ENCODE measurements around the gene DNAH11. TPM values are rescaled to one million over a fixed set of nuclear protein-coding genes. Genes with fewer than 3 reads are reported as not detected.

The DNAH11 gene
- total and polyA plus RNA-seq, 2 of the 13 experiments (the other 11 are each of a cell fraction or from before 2014, with no cell fraction given): not detected

- ChIA-PET CTCF (ENCODE audit: low intra/inter-chr PET ratio, low total read pairs) (no interaction called here), POLR2A (no interaction called here)
- H3K27me3 ChIP-seq (ENCODE audit: control insufficient read depth in 1 of 2, insufficient read depth in 2 of 2, low read length in 2 of 2): peaks cover 0 to 7% of the 10 kb centered on the region in 2 experiments; a peak in 1 of 5 replicates
- no peak overlapping the region for H3K4me3 ChIP-seq (replicated peaks in 1 of 3; ENCODE audit: insufficient read depth in 1 of 3, low read depth in 2 of 3, low read length in 3 of 3)
- H3K36me3 ChIP-seq (replicated peaks in 1 of 2; ENCODE audit: control insufficient read depth in 1 of 2, insufficient read depth in 2 of 2, low read length in 2 of 2): no peaks in the 10 kb centered on the region
- H3K4me2 ChIP-seq (ENCODE audit: low read depth, low read length): no peak overlapping the region
- no peak overlapping the region for H3K27ac ChIP-seq (ENCODE audit: extremely low read length, insufficient read depth, low read length)
- H3K4me1 ChIP-seq (ENCODE audit: insufficient read depth, low read length): no peaks in the 10 kb centered on the region
- intact Hi-C loops (cut with micrococcal nuclease; ENCODE audit: unreplicated experiment): no loop called here
- BruUV-seq (replicated peaks): no TSS peak
- DNase-seq (ENCODE audit: low spot score): no peak
- WGBS (ENCODE audit: low lambda C conversion rate): 18% methylated on average over 5 of the region's 5 CpGs
- H3K9ac ChIP-seq (ENCODE audit: insufficient read depth, low read depth, low read length): no peak overlapping the region
- no peaks in the 10 kb centered on the region for H4K20me1 ChIP-seq (ENCODE audit: insufficient read depth, low read length)
- no peak for FAIRE-seq
- TF ChIP-seq RARA (CRISPR knock-in tag; IDR thresholded peaks at IDR 0.05) (no peak), ELF4 (CRISPR knock-in tag; IDR thresholded peaks at IDR 0.05; ENCODE audit: borderline replicate concordance) (no peak), ZNF329 (CRISPR knock-in tag; IDR thresholded peaks at IDR 0.05; ENCODE audit: low read depth) (no peak), MTA3 (CRISPR knock-in tag; IDR thresholded peaks at IDR 0.05) (no peak), HMG20B (CRISPR knock-in tag; conservative IDR thresholded peaks at IDR 0.05) (no peak), ZNF460 (CRISPR knock-in tag; IDR thresholded peaks at IDR 0.05; ENCODE audit: borderline replicate concordance) (no peak), ZSCAN9 (CRISPR knock-in tag; IDR thresholded peaks at IDR 0.05; ENCODE audit: borderline replicate concordance) (no peak), HOXA9 (CRISPR knock-in tag; IDR thresholded peaks at IDR 0.05; ENCODE audit: borderline replicate concordance) (no peak), NFYB (CRISPR knock-in tag; IDR thresholded peaks at IDR 0.05) (no peak), POLR2G (IDR thresholded peaks at IDR 0.05; ENCODE audit: low read depth, low read length) (no peak), ZMYM2 (CRISPR knock-in tag; IDR thresholded peaks at IDR 0.05) (no peak), ZNF574 (CRISPR knock-in tag; IDR thresholded peaks at IDR 0.05) (no peak), ZNF512 (CRISPR knock-in tag; IDR thresholded peaks at IDR 0.05) (no peak), BRF2 (CRISPR knock-in tag; IDR thresholded peaks at IDR 0.05) (no peak), JUNB (CRISPR knock-in tag; IDR thresholded peaks at IDR 0.05; ENCODE audit: borderline replicate concordance) (no peak)
- no peaks in the 10 kb centered on the region for H3K79me2 ChIP-seq (ENCODE audit: insufficient read depth, low read length)
- in situ Hi-C loops (cut with HindIII; ENCODE audit: extremely low pct_ligation_motif_present, low pct_unique_long_range_greater_than_20kb): no loop called here
- no peaks in the 10 kb centered on the region for H3K9me3 ChIP-seq (ENCODE audit: low read length)
- no peak overlapping the region for H2AFZ ChIP-seq (ENCODE audit: low read length)
- ATAC-seq: no peak
Observed at GRCh38 chr7:21943436-21943835, 400.6 kb downstream of the DNAH11 start.

All from HepG2 (cell line).